Measurements from ENCODE around the gene TMUB1. TPM values are rescaled to one million over a fixed set of nuclear protein-coding genes. Genes with fewer than 3 reads are reported as not detected.

The TMUB1 gene
- total and polyA plus RNA-seq, 2 donors (not counting 3 experiments of a cell fraction or from before 2014, with no cell fraction given) = 41.3 to 45.3 TPM

DNA sequence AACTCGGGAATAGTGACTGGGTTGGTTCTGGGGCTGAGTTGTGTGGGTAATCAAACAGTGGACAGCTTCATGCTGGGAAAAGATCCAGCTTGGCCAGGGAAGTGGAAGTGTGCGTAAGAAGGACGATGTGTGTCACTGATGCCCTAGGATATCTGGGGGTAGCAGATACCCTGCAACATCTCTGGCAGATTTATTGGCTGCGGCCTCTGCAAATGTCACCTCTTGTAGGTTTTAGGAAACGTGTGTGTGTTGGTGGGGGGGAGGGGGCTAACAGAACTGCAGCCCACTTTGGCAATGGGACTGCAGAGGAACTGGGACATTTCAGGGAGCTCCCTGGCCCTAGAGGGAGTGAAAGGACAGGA is 2.0 kb upstream of the TMUB1 start:
- dilution Hi-C loops (cut with MboI; ENCODE audit: extremely low pct_ligation_motif_present, low sequenced_read_pairs) (no loop called here), intact Hi-C loops (cut with micrococcal nuclease) (no loop called here)
- FAIRE-seq (peak; percentile 4), DNase-seq (ENCODE audit: low read depth, low spot score) (peak; percentile 19)
- TF ChIP-seq JUN (IDR thresholded peaks at IDR 0.05; ENCODE audit: borderline replicate concordance, insufficient read depth, insufficient read length, low read depth) = no peak
- no peak for TF ChIP-seq EZH2 (IDR thresholded peaks at IDR 0.05; ENCODE audit: borderline replicate concordance, low read depth, low read length, severe bottlenecking)
- TF ChIP-seq, protein P1, sequence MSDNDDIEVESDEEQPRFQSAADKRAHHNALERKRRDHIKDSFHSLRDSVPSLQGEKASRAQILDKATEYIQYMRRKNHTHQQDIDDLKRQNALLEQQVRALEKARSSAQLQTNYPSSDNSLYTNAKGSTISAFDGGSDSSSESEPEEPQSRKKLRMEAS (IDR thresholded peaks at IDR 0.05; ENCODE audit: insufficient read depth, insufficient read length) = no peak
- TF ChIP-seq FOS (IDR thresholded peaks at IDR 0.05; ENCODE audit: borderline replicate concordance, insufficient read depth, low read length) = no peak
- TF ChIP-seq, protein P2, sequence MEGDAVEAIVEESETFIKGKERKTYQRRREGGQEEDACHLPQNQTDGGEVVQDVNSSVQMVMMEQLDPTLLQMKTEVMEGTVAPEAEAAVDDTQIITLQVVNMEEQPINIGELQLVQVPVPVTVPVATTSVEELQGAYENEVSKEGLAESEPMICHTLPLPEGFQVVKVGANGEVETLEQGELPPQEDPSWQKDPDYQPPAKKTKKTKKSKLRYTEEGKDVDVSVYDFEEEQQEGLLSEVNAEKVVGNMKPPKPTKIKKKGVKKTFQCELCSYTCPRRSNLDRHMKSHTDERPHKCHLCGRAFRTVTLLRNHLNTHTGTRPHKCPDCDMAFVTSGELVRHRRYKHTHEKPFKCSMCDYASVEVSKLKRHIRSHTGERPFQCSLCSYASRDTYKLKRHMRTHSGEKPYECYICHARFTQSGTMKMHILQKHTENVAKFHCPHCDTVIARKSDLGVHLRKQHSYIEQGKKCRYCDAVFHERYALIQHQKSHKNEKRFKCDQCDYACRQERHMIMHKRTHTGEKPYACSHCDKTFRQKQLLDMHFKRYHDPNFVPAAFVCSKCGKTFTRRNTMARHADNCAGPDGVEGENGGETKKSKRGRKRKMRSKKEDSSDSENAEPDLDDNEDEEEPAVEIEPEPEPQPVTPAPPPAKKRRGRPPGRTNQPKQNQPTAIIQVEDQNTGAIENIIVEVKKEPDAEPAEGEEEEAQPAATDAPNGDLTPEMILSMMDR (IDR thresholded peaks at IDR 0.05; ENCODE audit: extremely low read depth in 1 of 2, insufficient read depth in 1 of 2, low read depth in 1 of 2, low read length in 2 of 2) = no peak
- TF ChIP-seq GATA2 (IDR thresholded peaks at IDR 0.05; ENCODE audit: insufficient read depth, insufficient read length, low read depth, low read length) = no peak
- TF ChIP-seq POLR2AphosphoS5 (IDR thresholded peaks at IDR 0.05; ENCODE audit: insufficient read depth, low read depth, low read length) = no peak
- no peak for TF ChIP-seq POLR2A (IDR thresholded peaks at IDR 0.05; ENCODE audit: low read depth, low read length)
- TF ChIP-seq MYC (IDR thresholded peaks at IDR 0.05; ENCODE audit: low read depth, low read length) = no peak
- Histone ChIP-seq H3K9me3 (replicated peaks; ENCODE audit: control insufficient read depth, insufficient read depth, low read length) (no peaks in the 10 kb centered on the region), H3K9me1 (replicated peaks; ENCODE audit: control insufficient read depth, extremely low read depth, insufficient read depth, low read length) (no peaks in the 10 kb centered on the region), H3K36me3 (ENCODE audit: control insufficient read depth in 2 of 2, extremely low read depth in 1 of 2, insufficient read depth in 2 of 2, low read length in 2 of 2) (no peaks in the 10 kb centered on the region), H4K20me1 (replicated peaks; ENCODE audit: control insufficient read depth, extremely low read depth, insufficient read depth, low read length) (no peaks in the 10 kb centered on the region), H3K27ac (ENCODE audit: insufficient read depth, low read depth, low read length) (no peak overlapping the region), H3K4me2 (ENCODE audit: insufficient read depth, low read length) (peak overlapping the region; percentile 64), H3K9ac (replicated peaks; ENCODE audit: extremely low read depth, insufficient read depth, low read length) (no peak overlapping the region), H3K4me1 (ENCODE audit: control insufficient read depth, extremely low read depth, insufficient read depth, low read length) (peaks cover 56% of the 10 kb centered on the region), H3K4me3 (replicated peaks in 1 of 3; ENCODE audit: insufficient read depth in 1 of 3, low read depth in 1 of 3, low read length in 3 of 3) (no peak overlapping the region), H3K27me3 (ENCODE audit: control insufficient read depth in 2 of 2, insufficient read depth in 2 of 2, low read length in 2 of 2) (no peaks in the 10 kb centered on the region), H3K79me2 (ENCODE audit: control insufficient read depth, insufficient read depth, low read length) (peaks cover 42% of the 10 kb centered on the region), H2AFZ (ENCODE audit: low read depth, low read length) (no peak overlapping the region)
- POLR2A ChIA-PET = interaction anchor here (1.0 kb wide), 1 partner anchor 24 kb away, joined by 4 read pairs; no protein-coding TSS in a partner anchor
- CTCF ChIA-PET = interaction anchor here (1.0 to 2.5 kb wide), 9 partner anchors 9 to 99 kb away, joined by 3 to 16 read pairs (median 4); partner anchors contain the start of gene ABCB8
- BruUV-seq (replicated peaks) = no TSS peak

Data from endothelial cell of umbilical vein (primary cell).